Esophagus squamous epithelium (tissue), 5 donors: ENCODE data around the gene FMNL3. TPM values are rescaled to one million over a fixed set of nuclear protein-coding genes. Genes with fewer than 3 reads are reported as not detected.
"Not testable (repeated sequence)": the region's sequence is repeated elsewhere in the genome, so short reads cannot be mapped to it uniquely, and the experiment has no call there.

ENCODE experiments used
- DNase-seq: peaks from one replicate; lab custom pipeline; 2025; lab: John Stamatoyannopoulos, UW
- H3K27ac ChIP-seq, 4 donors: fragments of 200-600 bp; sonication (generic); one replicate each; pipeline ENCODE4 v1.5.1; 2016 to 2019; ENCODE audit warnings: mild to moderate bottlenecking in 1 of 4
- H3K27me3 ChIP-seq, 4 donors: fragments of 200-600 bp; sonication (generic); 1 replicate in 3 of 4; 2 replicates in 1 of 4; pipeline versions ENCODE4 v1.5.1 to v1.6.0; 2017 to 2021; ENCODE audit warnings: antibody characterized with exemption in 1 of 4
- H3K36me3 ChIP-seq, 3 donors: fragments of 200-600 bp; sonication (generic); one replicate each; pipeline ENCODE4 v1.5.1; 2016 to 2019
- H3K4me1 ChIP-seq, 3 donors: fragments of 200-600 bp; sonication (generic); one replicate each; pipeline ENCODE4 v1.5.1; 2017 to 2019
- H3K4me3 ChIP-seq, 4 donors: fragments of 200-600 bp; sonication (generic); 1 replicate in 3 of 4; 2 replicates in 1 of 4; pipeline ENCODE4 v1.5.1; 2016 to 2019; ENCODE audit warnings: mild to moderate bottlenecking in 2 of 4, moderate library complexity in 1 of 4
- H3K9me3 ChIP-seq, 3 donors: fragments of 200-600 bp; sonication (generic); one replicate each; pipeline ENCODE4 v1.5.1; 2016 to 2019
- POLR2A ChIP-seq, 4 donors: fragments of 450-650 bp; IDR thresholded peaks; one replicate each; pipeline ENCODE4 v1.6.1; 2017; ENCODE audit warnings: antibody characterized with exemption in 4 of 4, mild to moderate bottlenecking in 4 of 4, moderate library complexity in 3 of 4
- WGBS, 2 donors: methylation state at CpG; one replicate each; pipeline ENCODE4 v1.1.5; 2018; 5-methylcytosine and 5-hydroxymethylcytosine counted together
- intact Hi-C: fragments of 100-400 bp; cut with DNase I; formaldehyde crosslinking; loops from one replicate; pipeline ENCODE4 v1.15.0; 2022
- total RNA-seq, 4 donors: library from RNA; depleted of rRNA; stranded (reverse); fragments of >200 nt; gene quantifications; one replicate each; pipeline ENCODE4 v1.1.0, GENCODE V29; 2016
- TF ChIP-seq, protein P1 (sequence below), 6 experiments: fragments of 450-650 bp in 4 of 6; fragments of 200-600 bp in 2 of 6; sonication (generic) in 2 of 6; IDR thresholded peaks; one replicate each; pipeline ENCODE4 v1.5.1; 2016 to 2019; ENCODE audit warnings: antibody characterized with exemption in 6 of 6, mild to moderate bottlenecking in 4 of 6, moderate library complexity in 4 of 6
- donor health status: DM: yes; HTN: yes; CAD: no.

FMNL3 gene
- total RNA-seq, 4 donors from 2014 or later, result 5.2 to 7.6 (median 5.8) TPM

DNA sequence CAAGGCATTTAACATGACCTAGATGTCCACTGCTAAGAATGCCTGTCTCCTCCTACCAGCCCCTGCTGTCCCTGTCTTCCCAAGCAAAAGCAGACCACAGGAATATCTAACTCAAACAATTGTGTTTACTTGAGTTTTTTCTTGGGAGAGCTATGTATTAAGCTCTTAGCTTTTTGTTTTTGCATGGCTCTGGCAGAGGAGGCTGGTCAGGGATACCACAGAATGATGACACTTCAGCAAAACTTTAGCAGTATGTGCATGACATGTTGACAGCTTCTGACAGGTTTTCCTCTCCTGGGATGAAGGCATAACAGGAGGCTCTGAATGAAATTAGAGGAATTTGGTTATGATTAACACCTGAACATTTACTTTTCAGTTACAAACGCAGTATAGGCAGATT lies 41.1 kb upstream of the FMNL3 start:
- no peaks in the 10 kb centered on the region for H3K27me3 ChIP-seq
- H3K4me3 ChIP-seq, result no peak overlapping the region
- H3K36me3 ChIP-seq, result peaks cover 0 to 59% (median 6%) of the 10 kb centered on the region in 3 donors
- no peaks in the 10 kb centered on the region for H3K9me3 ChIP-seq
- peaks cover 17 to 100% (median 52%) of the 10 kb centered on the region in 3 donors for H3K4me1 ChIP-seq
- TF ChIP-seq, protein P1, sequence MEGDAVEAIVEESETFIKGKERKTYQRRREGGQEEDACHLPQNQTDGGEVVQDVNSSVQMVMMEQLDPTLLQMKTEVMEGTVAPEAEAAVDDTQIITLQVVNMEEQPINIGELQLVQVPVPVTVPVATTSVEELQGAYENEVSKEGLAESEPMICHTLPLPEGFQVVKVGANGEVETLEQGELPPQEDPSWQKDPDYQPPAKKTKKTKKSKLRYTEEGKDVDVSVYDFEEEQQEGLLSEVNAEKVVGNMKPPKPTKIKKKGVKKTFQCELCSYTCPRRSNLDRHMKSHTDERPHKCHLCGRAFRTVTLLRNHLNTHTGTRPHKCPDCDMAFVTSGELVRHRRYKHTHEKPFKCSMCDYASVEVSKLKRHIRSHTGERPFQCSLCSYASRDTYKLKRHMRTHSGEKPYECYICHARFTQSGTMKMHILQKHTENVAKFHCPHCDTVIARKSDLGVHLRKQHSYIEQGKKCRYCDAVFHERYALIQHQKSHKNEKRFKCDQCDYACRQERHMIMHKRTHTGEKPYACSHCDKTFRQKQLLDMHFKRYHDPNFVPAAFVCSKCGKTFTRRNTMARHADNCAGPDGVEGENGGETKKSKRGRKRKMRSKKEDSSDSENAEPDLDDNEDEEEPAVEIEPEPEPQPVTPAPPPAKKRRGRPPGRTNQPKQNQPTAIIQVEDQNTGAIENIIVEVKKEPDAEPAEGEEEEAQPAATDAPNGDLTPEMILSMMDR (IDR thresholded peaks at IDR 0.05), result no peak
- TF ChIP-seq POLR2A (IDR thresholded peaks at IDR 0.05), result no peak
- no peak for DNase-seq
- intact Hi-C loops, result no loop called here
- no peak overlapping the region for H3K27ac ChIP-seq
- WGBS, 2 donors, result 26 to 33% methylated on average over 1 of the region's 1 CpG

DNA sequence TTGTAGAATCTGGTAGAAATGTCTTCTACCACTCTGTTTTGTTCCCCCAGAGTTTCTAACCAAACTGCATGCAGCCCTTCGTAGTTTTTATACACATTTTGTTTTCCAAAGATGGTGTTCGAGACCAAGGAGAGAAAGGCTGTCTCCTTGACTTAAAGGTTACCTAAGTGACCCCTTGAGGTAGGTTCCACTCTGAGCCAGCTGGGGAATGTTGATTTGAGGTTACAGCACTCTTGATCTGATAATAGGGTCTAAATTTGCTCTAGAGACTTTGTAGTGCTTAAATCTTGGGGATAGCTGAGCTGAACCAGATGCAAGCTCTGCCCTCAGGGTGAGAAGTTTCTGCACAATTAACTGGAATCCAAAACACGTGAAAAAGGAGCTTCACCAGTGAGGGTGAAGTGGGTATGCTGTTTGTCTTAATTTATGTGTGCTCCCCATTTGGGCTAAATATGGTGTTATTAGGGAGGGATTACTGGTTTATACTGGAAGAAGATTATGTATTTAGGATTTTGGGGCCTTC lies 37.2 kb upstream of the FMNL3 start:
- intact Hi-C loops, result no loop called here
- TF ChIP-seq POLR2A (IDR thresholded peaks at IDR 0.05), result no peak
- TF ChIP-seq, protein P1 (IDR thresholded peaks at IDR 0.05), result no peak
- Histone ChIP-seq H3K4me1 (peaks cover 17 to 79% (median 37%) of the 10 kb centered on the region in 3 donors), H3K36me3 (peaks cover 0 to 41% (median 0%) of the 10 kb centered on the region in 3 donors), H3K4me3 (no peak overlapping the region), H3K9me3 (no peaks in the 10 kb centered on the region), H3K27me3 (no peaks in the 10 kb centered on the region), H3K27ac (no peak overlapping the region)
- WGBS, 2 donors, result 58 to 61% methylated on average over 3 of the region's 3 CpGs
- DNase-seq, result no peak

DNA sequence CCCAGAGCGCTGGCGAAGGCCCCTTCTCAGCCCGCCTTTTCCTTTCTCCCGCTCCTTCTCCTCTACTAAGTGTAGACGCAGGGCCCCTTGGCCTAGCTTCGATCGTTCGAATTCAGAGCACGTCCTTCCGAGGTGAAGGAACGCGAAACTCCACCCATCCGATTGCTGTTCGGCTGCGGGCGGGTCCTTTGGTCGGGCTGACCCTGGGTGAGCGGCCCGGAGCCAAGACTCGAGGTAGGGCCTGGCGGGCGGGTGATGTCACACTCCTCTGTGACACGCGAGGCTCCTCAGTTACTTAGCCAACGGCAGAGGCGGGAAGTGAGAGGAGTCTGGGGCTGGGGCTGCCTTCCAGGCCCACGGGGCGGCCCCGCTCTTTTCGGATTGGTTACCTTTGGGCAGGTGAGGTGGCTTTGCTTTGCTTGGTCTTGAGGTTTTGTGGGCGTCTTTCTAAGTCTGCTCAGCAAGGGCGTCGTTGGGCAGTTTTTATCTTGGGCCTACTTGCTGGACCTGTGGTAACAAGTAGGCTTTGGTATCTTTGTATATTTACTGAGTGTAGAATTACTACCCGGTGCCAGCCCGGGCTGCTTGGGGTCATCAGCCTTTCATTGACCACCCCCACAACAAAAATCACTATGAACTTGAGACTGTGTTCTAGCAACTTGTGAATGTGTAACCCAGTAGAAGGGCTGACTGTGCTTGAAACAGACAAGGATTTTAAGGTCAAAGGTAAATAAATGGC lies 34.8 kb upstream of the FMNL3 start:
- H3K4me1 ChIP-seq, result peaks cover 13 to 55% (median 27%) of the 10 kb centered on the region in 3 donors
- TF ChIP-seq POLR2A (IDR thresholded peaks at IDR 0.05), result no peak
- TF ChIP-seq, protein P1 (IDR thresholded peaks at IDR 0.05), result no peak
- intact Hi-C loops, result no loop called here

DNA sequence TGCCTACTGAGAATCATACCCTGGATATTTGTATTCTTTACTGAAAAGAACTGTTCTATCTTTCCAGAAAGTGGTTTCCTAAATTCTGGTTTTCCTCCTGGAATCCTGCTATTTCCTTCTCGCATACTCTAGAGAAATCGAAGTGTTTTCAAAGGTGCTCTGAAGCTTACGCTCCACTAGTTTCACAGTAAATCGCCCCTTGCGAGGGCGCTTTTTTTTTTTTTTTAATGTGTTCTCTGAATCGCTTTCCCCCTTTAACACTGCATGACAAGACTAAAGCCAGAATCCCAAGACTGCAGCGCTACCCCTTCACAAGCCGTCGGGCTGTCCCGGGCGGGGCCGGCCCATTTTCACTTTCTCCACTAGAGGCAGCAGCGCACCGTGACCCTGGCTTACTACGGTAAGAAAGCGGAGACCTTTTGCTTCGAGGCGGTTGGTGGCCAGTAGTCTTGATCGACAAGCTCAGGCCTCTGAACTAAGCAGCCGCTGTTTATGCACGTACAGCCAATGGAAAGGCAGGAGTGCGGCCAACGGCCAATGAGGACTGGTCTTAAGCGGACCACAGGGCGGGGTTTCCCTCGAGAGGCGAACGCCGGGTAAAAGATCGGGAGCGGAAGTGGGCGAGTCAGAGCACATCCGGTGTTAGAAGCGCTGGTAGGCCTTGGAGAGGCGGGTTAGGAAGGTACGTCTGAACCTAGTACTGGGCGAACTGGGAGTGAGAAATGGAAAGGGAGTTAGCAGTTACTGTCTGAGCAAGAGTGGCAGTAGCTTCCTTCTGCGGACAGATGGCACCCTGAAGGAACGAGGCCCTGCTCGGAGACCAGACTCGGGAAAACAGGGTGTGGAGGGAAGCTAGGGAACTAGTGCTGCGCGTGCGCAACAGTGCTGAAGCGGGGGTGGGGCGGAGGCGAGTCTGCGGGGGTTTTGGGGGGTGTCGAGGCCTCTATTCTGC lies 34.0 kb upstream of the FMNL3 start, which contains the start of gene TMBIM6:
Gene TMBIM6, plus strand, starts transcription at position 628 of the 952 bp plus-strand sequence. CDS start 10,937 bp downstream, outside the sequence.
- Histone ChIP-seq H3K27ac (peak within 1 kb of the TSS; percentile 98 to 99 (median 99)), H3K4me3 (peak within 1 kb of the TSS; percentile 74 to 95 (median 80)), H3K36me3 (peaks cover 0 to 19% (median 0%) of the 10 kb centered on the region in 3 donors), H3K27me3 (no peaks in the 10 kb centered on the region), H3K9me3 (no peaks in the 10 kb centered on the region), H3K4me1 (peaks cover 13 to 47% (median 27%) of the 10 kb centered on the region in 3 donors)
- DNase-seq, result peak; percentile 99
- TF ChIP-seq POLR2A (IDR thresholded peaks at IDR 0.05), result peak in 3 of 4 donors; percentile 88 to 98 (median 98)
- TF ChIP-seq, protein P1 (IDR thresholded peaks at IDR 0.05), result peak; percentile 90 to 98 (median 96)
- intact Hi-C loops, result no loop called here
- 5 to 8% methylated on average over 22 to 27 of the region's 50 CpGs for WGBS, 2 donors

More for the DNA sequence above, 34.8 kb upstream of the FMNL3 start:
- WGBS, 2 donors, result 0% methylated on average over 14 to 16 of the region's 35 CpGs
- Histone ChIP-seq H3K27ac (peak overlapping the region; percentile 98 to 99 (median 99)), H3K9me3 (no peaks in the 10 kb centered on the region), H3K36me3 (peaks cover 0 to 24% (median 0%) of the 10 kb centered on the region in 3 donors), H3K27me3 (no peaks in the 10 kb centered on the region), H3K4me3 (peak overlapping the region; percentile 74 to 95 (median 80))
- peak; percentile 29 for DNase-seq

DNA sequence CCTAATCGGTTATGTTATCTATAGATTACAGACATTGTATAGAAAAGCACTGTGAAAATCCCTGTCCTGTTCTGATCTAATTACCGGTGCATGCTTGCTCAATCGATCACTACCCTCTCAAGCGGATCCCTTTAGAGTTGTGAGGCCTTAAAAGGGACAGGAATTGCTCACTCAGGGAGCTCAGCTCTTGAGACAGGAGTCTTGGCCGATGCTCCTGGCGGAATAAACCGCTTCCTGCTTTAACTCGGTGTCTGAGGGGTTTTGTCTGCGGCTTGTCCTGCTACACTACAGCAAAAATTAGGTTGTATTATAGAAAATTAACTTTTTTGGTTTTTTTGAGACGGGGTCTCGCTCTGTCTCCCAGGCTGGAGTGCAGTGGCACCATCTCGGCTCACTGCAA lies 33.1 kb upstream of the FMNL3 start:
- H3K36me3 ChIP-seq, result peaks cover 0 to 15% (median 0%) of the 10 kb centered on the region in 3 donors
- DNase-seq, intact Hi-C loops, H3K4me3 ChIP-seq, H3K9me3 ChIP-seq, H3K27me3 ChIP-seq, H3K27ac ChIP-seq: not testable (repeated sequence)
- WGBS, 2 donors, result 93 to 94% methylated on average over 9 to 12 of the region's 12 CpGs
- H3K4me1 ChIP-seq, result peaks cover 13 to 37% (median 25%) of the 10 kb centered on the region in 3 donors

DNA sequence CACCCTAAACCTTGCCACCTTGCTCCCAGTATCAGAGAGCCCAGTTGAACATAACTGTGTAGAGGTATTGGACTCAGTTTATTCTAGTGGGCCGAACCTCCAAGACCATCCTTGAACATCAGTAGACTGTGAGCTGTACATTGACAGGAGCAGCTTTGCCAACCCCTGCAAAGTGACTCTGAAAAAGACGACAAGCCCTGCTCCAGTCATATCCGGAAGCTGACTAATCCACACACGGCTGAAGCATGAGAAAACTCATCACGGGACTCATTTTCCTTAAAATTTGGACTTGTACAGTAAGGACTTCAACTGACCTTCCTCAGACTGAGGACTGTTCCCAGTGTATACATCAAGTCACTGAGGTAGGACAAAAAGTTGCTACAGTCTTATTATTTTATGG lies 31.5 kb upstream of the FMNL3 start:
- H3K4me3 ChIP-seq, H3K27ac ChIP-seq, intact Hi-C loops, H3K36me3 ChIP-seq, H3K27me3 ChIP-seq, DNase-seq, H3K9me3 ChIP-seq: not testable (repeated sequence)
- H3K4me1 ChIP-seq, result peaks cover 9 to 22% (median 15%) of the 10 kb centered on the region in 3 donors
- 68 to 89% methylated on average over 5 of the region's 5 CpGs for WGBS, 2 donors

DNA sequence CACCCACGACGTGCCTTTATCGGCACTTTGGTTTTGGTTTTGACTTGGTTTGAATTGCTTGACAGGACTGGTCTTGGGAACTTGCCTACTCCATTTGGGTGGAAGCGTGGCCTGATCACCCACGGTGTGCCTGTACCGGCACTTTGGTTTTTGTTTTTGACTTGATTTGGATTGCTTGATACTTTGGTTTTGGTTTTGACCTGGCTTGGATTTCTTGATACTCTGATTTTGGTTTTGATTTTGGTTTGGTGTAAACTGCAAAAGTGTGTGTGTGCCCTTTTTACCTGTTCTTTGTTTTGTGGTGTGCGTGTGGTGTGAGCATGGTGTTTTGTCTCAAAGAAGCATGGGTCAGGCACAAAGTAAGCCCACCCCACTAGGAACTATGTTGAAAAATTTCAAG lies 27.7 kb upstream of the FMNL3 start:
- DNase-seq, H3K36me3 ChIP-seq, H3K27me3 ChIP-seq, H3K9me3 ChIP-seq, intact Hi-C loops, H3K4me3 ChIP-seq, H3K4me1 ChIP-seq, H3K27ac ChIP-seq: not testable (repeated sequence)
- 85 to 87% methylated on average over 6 to 7 of the region's 7 CpGs for WGBS, 2 donors
